HepG2 (cell line): ENCODE data around the gene ACTN2. TPM values are rescaled to one million over a fixed set of nuclear protein-coding genes. Genes with fewer than 3 reads are reported as not detected.

Experiments used
- GABPA ChIP-seq, 2 experiments: IDR thresholded peaks; 2 replicates each; pipeline ENCODE4 v1.6.1; 2011 to 2016; ENCODE audit warnings: low read depth in 2 of 2, low read length in 1 of 2, missing biosample characterization in 1 of 2, missing genetic modification characterization in 1 of 2
- GATAD1 ChIP-seq: IDR thresholded peaks from 2 replicates; pipeline ENCODE4 v1.6.1; 2016; ENCODE audit warnings: missing genetic modification reagents, missing compliant biosample characterization
- KDM2A ChIP-seq: sonication (generic); formaldehyde crosslinking; IDR thresholded peaks from 2 replicates; pipeline ENCODE4 v1.4.0; 2020; ENCODE audit warnings: low read depth, missing genetic modification reagents, borderline replicate concordance
- KLF13 ChIP-seq: sonication (generic); formaldehyde crosslinking; IDR thresholded peaks from 2 replicates; pipeline ENCODE4 v1.4.0; 2020; ENCODE audit warnings: mild to moderate bottlenecking, missing genetic modification reagents
- KMT2A ChIP-seq: sonication (generic); formaldehyde crosslinking; IDR thresholded peaks from 2 replicates; pipeline ENCODE4 v1.4.0; 2020; ENCODE audit warnings: missing genetic modification reagents
- MYC ChIP-seq: sonication (generic); formaldehyde crosslinking; IDR thresholded peaks from 2 replicates; pipeline ENCODE4 v1.9.0; 2021; ENCODE audit warnings: missing genetic modification reagents, borderline replicate concordance
- MZF1 ChIP-seq: sonication (generic); formaldehyde crosslinking; IDR thresholded peaks from 2 replicates; pipeline ENCODE4 v1.8.1; 2023; ENCODE audit warnings: mild to moderate bottlenecking, missing genetic modification reagents, borderline replicate concordance
- SAFB2 ChIP-seq: sonication (generic); formaldehyde crosslinking; IDR thresholded peaks from 2 replicates; pipeline ENCODE4 v1.5.1; 2020; ENCODE audit warnings: missing genetic modification reagents, low read depth, mild to moderate bottlenecking, borderline replicate concordance
- SMC3 ChIP-seq: IDR thresholded peaks from 2 replicates; pipeline ENCODE4 v1.6.1; 2011; ENCODE audit warnings: low read length, improper control_type of control experiment
- TRAFD1 ChIP-seq: sonication (generic); formaldehyde crosslinking; IDR thresholded peaks from 2 replicates; pipeline ENCODE4 v1.5.1; 2020; ENCODE audit warnings: missing genetic modification reagents, mild to moderate bottlenecking, borderline replicate concordance
- ZNF337 ChIP-seq: sonication (generic); formaldehyde crosslinking; IDR thresholded peaks from 2 replicates; pipeline ENCODE4 v1.5.1; 2020; ENCODE audit warnings: missing genetic modification reagents, low read depth, mild to moderate bottlenecking, borderline replicate concordance
- ZNF749 ChIP-seq: sonication (generic); formaldehyde crosslinking; IDR thresholded peaks from 2 replicates; pipeline ENCODE4 v1.8.0; 2022; ENCODE audit warnings: mild to moderate bottlenecking, missing genetic modification reagents, moderate library complexity, borderline replicate concordance
- ZNF781 ChIP-seq: sonication (generic); formaldehyde crosslinking; IDR thresholded peaks from 2 replicates; pipeline ENCODE4 v1.5.1; 2020; ENCODE audit warnings: borderline replicate concordance, mild to moderate bottlenecking, missing genetic modification reagents; ENCODE audit errors: not compliant biosample characterization
- ZNF788 ChIP-seq: sonication (generic); formaldehyde crosslinking; IDR thresholded peaks from 2 replicates; pipeline ENCODE4 v1.5.0; 2020; ENCODE audit warnings: mild to moderate bottlenecking, missing genetic modification reagents, borderline replicate concordance
- polyA plus RNA-seq, 8 experiments: library from polyadenylated mRNA; depleted of rRNA in 3 of 8; stranded (reverse) in 7 of 8; unstranded in 1 of 8; fragments of >200 nt; fragmentation: Illumina TruSeq in 4 of 8; extraction: Trizol in 4 of 8; gene quantifications; 2 replicates each; pipeline versions ENCODE4 v1.2.1 to v1.2.3, GENCODE V29; 2011 to 2016; ENCODE audit warnings: low read depth in 4 of 8, missing spikeins in 1 of 8, mixed read lengths in 1 of 8; ENCODE audit not compliant: insufficient read depth in 1 of 8
- total RNA-seq, 5 experiments: library from RNA; depleted of rRNA; stranded (reverse); fragments of >200 nt; fragmentation: Illumina TruSeq; extraction: Trizol; gene quantifications; 2 replicates each; pipeline ENCODE4 v1.2.3, GENCODE V29; 2016; ENCODE audit warnings: low read depth in 1 of 5
- TF ChIP-seq, protein P1 (sequence below): sonication (generic); formaldehyde crosslinking; IDR thresholded peaks from 2 replicates; pipeline ENCODE4 v1.5.1; 2020; ENCODE audit warnings: mild to moderate bottlenecking, moderate library complexity, missing genetic modification reagents
- TF ChIP-seq, protein P2 (sequence below): sonication (generic); formaldehyde crosslinking; IDR thresholded peaks from 2 replicates; pipeline ENCODE4 v1.5.0; 2020; ENCODE audit warnings: mild to moderate bottlenecking, missing genetic modification reagents
- TF ChIP-seq, protein P3 (sequence below): IDR thresholded peaks from 2 replicates; pipeline ENCODE4 v1.6.1; 2016; ENCODE audit warnings: missing compliant biosample characterization, missing genetic modification reagents, borderline replicate concordance

ACTN2 gene
- total and polyA plus RNA-seq, 2 of the 13 experiments (the other 11 are each of a cell fraction or from before 2014, with no cell fraction given) = 0.04 to 0.13 TPM

- TF ChIP-seq, protein P1, sequence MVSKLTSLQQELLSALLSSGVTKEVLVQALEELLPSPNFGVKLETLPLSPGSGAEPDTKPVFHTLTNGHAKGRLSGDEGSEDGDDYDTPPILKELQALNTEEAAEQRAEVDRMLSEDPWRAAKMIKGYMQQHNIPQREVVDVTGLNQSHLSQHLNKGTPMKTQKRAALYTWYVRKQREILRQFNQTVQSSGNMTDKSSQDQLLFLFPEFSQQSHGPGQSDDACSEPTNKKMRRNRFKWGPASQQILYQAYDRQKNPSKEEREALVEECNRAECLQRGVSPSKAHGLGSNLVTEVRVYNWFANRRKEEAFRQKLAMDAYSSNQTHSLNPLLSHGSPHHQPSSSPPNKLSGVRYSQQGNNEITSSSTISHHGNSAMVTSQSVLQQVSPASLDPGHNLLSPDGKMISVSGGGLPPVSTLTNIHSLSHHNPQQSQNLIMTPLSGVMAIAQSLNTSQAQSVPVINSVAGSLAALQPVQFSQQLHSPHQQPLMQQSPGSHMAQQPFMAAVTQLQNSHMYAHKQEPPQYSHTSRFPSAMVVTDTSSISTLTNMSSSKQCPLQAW = no peak
- TF ChIP-seq SMC3 (no peak), ZNF781 (CRISPR knock-in tag) (no peak), TRAFD1 (CRISPR knock-in tag) (no peak), ZNF337 (CRISPR knock-in tag) (no peak; the same call in 1 of the 2 replicates), GATAD1 (no peak), ZNF749 (peak; percentile 20; the same call in 1 of the 2 replicates), KMT2A (CRISPR knock-in tag) (0 out of 2 replicates have a peak, but pooled peaks have one; percentile 35), GABPA (IDR thresholded peaks at IDR 0.05; ENCODE audit: low read depth, low read length) (no peak), GABPA (CRISPR knock-in tag; IDR thresholded peaks at IDR 0.05; ENCODE audit: low read depth) (no peak), MZF1 (CRISPR knock-in tag) (no peak), SAFB2 (CRISPR knock-in tag) (no peak), MYC (CRISPR knock-in tag) (no peak), KLF13 (no peak), KDM2A (CRISPR knock-in tag) (no peak), ZNF788 (CRISPR knock-in tag) (no peak)
- TF ChIP-seq, protein P2, sequence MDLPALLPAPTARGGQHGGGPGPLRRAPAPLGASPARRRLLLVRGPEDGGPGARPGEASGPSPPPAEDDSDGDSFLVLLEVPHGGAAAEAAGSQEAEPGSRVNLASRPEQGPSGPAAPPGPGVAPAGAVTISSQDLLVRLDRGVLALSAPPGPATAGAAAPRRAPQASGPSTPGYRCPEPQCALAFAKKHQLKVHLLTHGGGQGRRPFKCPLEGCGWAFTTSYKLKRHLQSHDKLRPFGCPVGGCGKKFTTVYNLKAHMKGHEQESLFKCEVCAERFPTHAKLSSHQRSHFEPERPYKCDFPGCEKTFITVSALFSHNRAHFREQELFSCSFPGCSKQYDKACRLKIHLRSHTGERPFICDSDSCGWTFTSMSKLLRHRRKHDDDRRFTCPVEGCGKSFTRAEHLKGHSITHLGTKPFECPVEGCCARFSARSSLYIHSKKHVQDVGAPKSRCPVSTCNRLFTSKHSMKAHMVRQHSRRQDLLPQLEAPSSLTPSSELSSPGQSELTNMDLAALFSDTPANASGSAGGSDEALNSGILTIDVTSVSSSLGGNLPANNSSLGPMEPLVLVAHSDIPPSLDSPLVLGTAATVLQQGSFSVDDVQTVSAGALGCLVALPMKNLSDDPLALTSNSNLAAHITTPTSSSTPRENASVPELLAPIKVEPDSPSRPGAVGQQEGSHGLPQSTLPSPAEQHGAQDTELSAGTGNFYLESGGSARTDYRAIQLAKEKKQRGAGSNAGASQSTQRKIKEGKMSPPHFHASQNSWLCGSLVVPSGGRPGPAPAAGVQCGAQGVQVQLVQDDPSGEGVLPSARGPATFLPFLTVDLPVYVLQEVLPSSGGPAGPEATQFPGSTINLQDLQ (CRISPR knock-in tag) = peak; percentile 84; the same call in 1 of the 2 replicates
- TF ChIP-seq, protein P3, sequence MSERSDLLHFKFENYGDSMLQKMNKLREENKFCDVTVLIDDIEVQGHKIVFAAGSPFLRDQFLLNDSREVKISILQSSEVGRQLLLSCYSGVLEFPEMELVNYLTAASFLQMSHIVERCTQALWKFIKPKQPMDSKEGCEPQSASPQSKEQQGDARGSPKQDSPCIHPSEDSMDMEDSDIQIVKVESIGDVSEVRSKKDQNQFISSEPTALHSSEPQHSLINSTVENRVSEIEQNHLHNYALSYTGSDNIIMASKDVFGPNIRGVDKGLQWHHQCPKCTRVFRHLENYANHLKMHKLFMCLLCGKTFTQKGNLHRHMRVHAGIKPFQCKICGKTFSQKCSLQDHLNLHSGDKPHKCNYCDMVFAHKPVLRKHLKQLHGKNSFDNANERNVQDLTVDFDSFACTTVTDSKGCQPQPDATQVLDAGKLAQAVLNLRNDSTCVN = no peak
Measured at GRCh38 chr1:236795757-236796667, 109.7 kb downstream of the ACTN2 start (continued).
